Brain microvascular endothelial cell (primary cell): ENCODE measurements around the gene ACOXL.

ENCODE experiments used
- DNase-seq: peaks from one replicate; pipeline ENCODE4 v3.0.0-alpha.2; 2020
- H3K27ac ChIP-seq: fragments of 250-450 bp; sonication (Bioruptor Pico); 2 replicates; pipeline ENCODE4 v1.5.1; 2020; ENCODE audit warnings: mild to moderate bottlenecking, moderate library complexity
- H3K27me3 ChIP-seq: fragments of 250-450 bp; sonication (Bioruptor Pico); replicated peaks from 2 replicates; pipeline ENCODE4 v1.5.1; 2020; ENCODE audit warnings: mild to moderate bottlenecking
- H3K36me3 ChIP-seq: fragments of 250-450 bp; sonication (Bioruptor Pico); replicated peaks from 2 replicates; pipeline ENCODE4 v1.5.1; 2020; ENCODE audit warnings: mild to moderate bottlenecking
- H3K4me3 ChIP-seq: 2 replicates; pipeline ENCODE4 v1.5.1; 2011; ENCODE audit warnings: low read depth, mild to moderate bottlenecking, control low read depth, low read length, moderate library complexity
- CTCF ChIP-seq: IDR thresholded peaks from 2 replicates; pipeline ENCODE4 v1.5.1; 2011; ENCODE audit warnings: low read depth, mild to moderate bottlenecking, moderate library complexity, low read length, control low read depth, inconsistent platforms; ENCODE audit errors: missing control alignments
- in situ Hi-C: cut with HindIII; loops from 2 replicates; pipeline ENCODE4 v1.10.0; 2017; ENCODE audit warnings: low sequenced_read_pairs, low pct_ligation_motif_present

ACOXL gene

DNA sequence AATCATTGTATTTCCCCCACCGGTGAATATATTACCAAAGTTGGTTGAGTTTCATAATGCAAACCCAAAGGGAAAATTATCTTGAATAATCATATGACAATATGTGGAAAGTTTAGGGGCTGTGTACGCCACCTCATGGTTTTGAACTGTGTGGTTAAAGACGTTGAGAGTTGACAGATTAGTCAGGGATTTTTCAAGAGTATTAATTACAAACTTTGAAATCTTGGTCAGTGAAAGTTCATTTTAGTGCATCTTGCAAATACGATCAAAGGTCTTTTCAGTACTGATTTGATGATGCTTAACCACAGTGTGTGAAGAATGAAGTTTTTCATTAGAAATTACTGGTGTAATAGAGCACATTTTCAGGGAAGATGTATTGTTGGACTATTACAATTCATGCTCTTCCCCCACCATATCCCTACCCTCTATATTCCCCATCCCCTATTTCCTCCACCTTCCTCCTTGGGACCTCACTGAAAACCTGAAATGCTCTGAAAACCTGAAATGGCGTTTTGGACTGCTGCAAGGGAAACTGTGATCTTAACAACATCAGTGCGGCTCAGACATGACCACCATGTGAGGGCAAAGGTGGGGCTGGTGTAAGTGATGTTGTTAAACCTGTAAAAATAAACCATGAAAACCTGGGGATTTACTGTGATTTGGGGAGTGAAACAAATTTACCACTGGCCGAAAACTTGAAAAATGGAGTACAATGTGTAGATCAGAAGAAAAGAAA, 383.8 kb downstream of the ACOXL start:
- no peak for DNase-seq
- TF ChIP-seq CTCF: no peak
- in situ Hi-C loops: no loop called here
- no peak overlapping the region for H3K27ac ChIP-seq
- H3K4me3 ChIP-seq: no peak overlapping the region
- no peaks in the 10 kb centered on the region for H3K36me3 ChIP-seq
- H3K27me3 ChIP-seq: peaks cover 17% of the 10 kb centered on the region

DNA sequence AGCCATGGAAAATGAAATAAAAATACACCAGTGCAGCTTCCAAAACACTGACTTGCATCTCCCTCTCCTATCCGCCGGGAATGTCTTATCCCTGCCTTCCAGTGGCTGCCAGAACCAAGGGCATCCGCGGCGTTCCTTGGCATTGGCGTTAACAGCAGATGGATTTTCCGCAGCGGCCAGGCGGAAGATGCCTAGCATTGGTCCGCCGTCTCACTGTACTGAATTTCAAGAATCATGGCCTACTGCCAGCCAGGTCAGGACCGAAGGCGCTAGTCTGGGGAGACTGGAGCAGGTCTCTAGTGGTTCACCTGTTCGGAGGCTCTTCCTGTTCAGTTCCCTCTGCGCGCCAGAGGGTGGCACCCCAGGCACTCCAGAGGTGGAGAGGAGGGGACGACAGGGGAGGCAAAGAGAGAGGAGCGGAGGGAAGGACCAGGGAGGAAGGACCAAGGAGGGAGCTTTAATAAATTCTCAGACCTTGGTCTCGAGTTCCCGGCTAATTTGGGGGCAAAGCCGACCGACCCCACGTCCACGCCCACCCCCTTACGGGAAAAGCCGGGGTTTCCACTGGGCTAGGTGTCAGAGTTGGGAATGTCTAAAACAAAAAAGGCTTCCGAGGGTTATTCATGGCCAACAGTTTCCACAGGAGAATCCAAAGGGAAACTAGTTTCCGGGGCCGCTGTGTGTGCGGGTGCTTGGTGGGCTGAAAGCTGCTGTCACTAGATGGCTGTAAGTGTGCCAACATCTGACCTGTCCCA, 384.6 kb downstream of the ACOXL start:
- Histone ChIP-seq H3K27ac (no peak overlapping the region), H3K27me3 (peaks cover 17% of the 10 kb centered on the region)
- peak; percentile 43 for DNase-seq

DNA sequence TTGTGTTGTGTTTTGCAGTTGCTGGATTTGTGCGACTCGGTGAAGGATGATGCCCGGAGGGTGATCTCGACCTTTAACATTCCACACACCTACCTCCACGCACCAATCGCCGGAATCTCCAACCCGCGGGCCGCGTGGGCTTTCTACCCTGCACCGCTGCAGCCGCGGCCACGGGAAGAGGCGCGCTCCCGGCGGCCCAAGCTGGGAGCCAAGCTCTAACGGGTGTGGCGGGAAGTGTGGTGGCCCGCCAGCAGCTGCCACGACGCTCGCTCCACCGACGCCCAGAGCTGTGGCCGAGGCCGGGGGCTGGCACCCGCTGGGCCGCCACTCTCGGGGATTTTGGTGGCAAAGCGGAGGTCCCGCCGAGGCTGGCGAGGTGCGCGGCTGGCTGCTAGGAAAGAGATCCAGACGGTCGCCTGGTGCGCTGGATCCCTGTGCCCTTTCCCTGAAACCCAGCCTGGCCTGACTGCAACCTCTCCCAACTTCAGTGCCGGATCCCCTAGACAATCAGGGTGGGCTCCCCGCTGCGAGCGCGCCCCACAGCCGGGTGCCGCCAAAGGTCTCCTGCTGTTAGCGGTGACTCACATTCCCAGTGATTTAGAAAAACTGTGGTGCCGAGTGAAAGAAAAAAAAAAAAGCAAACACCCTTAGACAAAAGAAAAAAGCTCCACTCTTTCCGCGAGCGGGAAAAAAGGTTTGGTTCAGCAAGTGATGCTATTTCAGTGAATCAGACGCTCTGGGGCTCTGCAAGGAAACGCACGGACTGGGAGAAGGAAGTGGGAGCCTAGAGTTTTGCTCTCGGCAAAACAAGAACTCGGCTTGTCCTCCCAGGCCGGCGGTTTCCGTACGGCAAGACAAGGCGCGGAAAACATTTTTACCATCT, 385.5 kb downstream of the ACOXL start:
- peak overlapping the region; percentile 52 for H3K4me3 ChIP-seq
- peaks cover 13% of the 10 kb centered on the region for H3K27me3 ChIP-seq
- in situ Hi-C loops: no loop called here
- no peaks in the 10 kb centered on the region for H3K36me3 ChIP-seq
- peak overlapping the region; percentile 2 for H3K27ac ChIP-seq
- peak; percentile 68 for DNase-seq
- no peak for TF ChIP-seq CTCF

More for the DNA sequence above, 384.6 kb downstream of the ACOXL start:
- Histone ChIP-seq H3K36me3 (no peaks in the 10 kb centered on the region), H3K4me3 (peak overlapping the region; percentile 52)
- peak; percentile 96 for TF ChIP-seq CTCF
- in situ Hi-C loops: no loop called here

DNA sequence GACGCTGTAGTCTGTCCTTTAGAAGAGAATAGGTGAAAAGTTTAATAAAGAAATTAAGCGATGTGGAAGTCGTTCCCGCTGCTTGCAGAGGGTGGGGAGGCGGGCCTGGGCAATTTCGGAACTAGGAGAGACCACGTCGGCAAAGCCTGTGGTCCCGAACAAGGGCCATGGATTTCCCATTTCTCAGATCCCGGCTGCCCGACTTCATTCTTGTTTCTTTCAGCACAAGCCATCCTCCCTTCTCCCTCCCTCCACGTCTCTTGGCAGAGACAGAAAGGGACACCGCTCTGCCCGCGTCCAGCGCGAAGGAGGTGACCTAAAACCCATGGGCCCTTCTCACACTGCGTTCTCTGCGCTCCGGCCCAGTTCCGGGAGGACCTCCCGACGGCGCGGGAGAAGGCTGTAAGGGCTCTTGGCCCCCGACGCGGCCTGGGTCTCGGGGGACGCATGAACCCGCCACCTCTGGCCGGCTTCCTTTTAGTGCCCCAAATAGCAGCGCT, 386.2 kb downstream of the ACOXL start:
- peak overlapping the region; percentile 2 for H3K27ac ChIP-seq
- peaks cover 6% of the 10 kb centered on the region for H3K27me3 ChIP-seq
- TF ChIP-seq CTCF: no peak
- DNase-seq: no peak
- in situ Hi-C loops: no loop called here
- H3K4me3 ChIP-seq: peak overlapping the region; percentile 52
- H3K36me3 ChIP-seq: no peaks in the 10 kb centered on the region

GRCh38 chr2:111118981-111119821, 386.8 kb downstream of the ACOXL start:
- in situ Hi-C loops: no loop called here
- TF ChIP-seq CTCF: no peak
- Histone ChIP-seq H3K4me3 (peak overlapping the region; percentile 52), H3K27ac (no peak overlapping the region), H3K27me3 (peaks cover 5% of the 10 kb centered on the region), H3K36me3 (no peaks in the 10 kb centered on the region)
- no peak for DNase-seq
